SHP77 (cell line): ENCODE data around the gene CLASP1.
"Not testable (repeated sequence)": the region's sequence is repeated elsewhere in the genome, so short reads cannot be mapped to it uniquely, and the experiment has no call there.

ENCODE experiments used
- DNase-seq, 2 experiments: peaks; one replicate each; lab custom pipeline; 2025; lab: John Stamatoyannopoulos, UW

The CLASP1 gene

GRCh38 chr2:121617042-121617599 lies 32.1 kb downstream of the CLASP1 start:
- DNase-seq = no peak

DNA sequence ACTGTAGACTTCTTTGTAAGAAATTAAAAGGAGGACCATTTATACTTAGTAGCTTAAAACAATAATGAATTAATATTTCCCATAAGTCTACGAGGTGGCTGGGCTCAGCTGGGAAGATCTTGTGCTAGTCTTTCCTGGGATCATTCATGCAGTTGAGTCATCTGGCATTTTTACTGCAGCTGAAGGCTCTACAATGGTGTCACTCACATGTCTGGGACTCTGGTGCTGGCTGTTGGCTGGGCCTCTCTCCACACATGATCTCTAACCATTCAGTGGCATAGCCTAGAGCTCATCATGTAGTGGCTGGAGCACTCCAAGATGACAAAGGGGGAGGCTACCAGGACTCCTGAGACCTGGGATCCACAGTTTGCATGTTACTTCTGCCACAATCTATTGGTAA lies 35.5 kb downstream of the CLASP1 start:
- no peak for DNase-seq

GRCh38 chr2:121613152-121613551 lies 36.1 kb downstream of the CLASP1 start:
- DNase-seq = no peak

DNA sequence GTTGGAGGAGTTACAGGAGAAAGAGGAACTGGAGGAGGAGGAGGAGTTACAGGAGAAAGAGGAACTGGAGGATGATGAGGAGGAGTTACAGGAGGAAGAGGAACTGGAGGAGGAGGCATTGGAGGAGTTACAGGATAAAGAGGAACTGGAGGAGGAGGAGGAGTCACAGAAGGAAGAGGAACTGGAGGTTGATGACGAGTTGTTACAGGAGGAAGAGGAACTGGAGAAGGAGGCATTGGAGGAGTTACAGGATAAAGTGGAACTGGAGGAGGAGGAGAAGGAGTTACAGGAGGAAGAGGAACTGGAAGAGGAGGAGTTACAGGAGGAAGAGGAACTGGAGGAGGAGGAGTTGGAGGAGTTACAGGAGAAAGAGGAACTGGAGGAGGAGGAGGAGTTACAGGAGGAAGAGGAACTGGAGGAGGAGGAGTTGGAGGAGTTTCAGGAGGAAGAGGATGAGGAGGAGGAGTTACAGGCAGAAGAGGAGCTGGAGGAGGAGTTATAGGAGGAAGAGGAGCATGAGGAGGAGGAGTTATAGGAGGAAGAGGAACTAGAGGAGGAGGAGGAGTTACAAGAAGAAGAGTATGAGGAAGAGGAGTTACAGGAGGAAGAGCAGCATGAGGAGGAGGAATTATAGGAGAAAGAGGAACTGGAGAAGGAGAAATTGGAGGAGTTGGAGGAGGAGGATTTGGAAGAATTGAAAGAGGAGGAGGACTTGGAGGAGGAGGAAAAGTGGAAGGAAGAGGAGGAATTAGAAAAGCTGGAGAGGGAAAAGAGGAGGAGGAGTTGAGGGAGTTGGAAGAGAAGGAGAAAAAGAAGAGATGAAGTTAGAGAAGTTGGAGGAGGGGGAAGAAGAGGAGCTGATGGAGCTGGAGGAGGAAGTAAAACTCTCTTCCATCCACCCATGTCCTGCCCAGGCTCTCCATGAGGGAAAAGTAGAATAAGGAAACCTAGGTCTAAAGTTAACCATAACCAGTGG lies 37.2 kb downstream of the CLASP1 start:
- no peak for DNase-seq

DNA sequence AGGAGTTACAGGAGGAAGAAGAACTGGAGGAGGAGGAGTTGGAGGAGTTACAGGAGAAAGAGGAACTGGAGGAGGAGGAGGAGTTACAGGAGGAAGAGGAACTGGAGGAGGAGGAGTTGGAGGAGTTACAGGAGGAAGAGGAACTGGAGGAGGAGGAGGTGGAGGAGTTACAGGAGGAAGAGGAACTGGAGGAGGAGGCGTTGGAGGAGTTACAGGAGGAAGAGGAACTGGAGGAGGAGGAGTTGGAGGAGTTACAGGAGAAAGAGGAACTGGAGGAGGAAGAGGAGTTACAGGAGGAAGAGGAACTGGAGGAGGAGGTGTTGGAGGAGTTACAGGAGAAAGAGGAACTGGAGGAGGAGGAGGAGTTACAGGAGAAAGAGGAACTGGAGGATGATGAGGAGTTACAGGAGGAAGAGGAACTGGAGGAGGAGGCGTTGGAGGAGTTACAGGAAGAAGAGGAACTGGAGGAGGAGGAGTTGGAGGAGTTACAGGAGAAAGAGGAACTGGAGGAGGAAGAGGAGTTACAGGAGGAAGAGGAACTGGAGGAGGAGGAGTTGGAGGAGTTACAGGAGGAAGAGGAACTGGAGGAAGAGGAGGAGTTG lies 38.1 kb downstream of the CLASP1 start:
- DNase-seq = not testable (repeated sequence)

DNA sequence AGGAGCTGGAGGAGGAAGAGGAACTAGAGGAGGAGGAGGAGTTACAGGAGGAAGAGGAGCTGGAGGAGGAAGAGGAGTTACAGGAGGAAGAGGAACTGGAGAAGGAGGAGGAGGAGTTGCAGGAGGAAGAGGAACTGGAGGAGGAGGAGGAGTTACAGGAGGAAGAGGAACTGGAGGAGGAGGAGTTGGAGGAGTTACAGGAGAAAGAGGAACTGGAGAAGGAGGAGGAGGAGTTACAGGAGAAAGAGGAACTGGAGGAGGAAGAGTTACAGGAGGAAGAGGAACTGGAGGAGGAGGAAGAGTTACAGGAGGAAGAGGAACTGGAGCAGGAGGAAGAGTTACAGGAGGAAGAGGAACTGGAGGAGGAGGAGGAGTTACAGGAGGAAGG lies 38.8 kb downstream of the CLASP1 start:
- DNase-seq = not testable (repeated sequence)

- DNase-seq = no peak
These were observed 40.3 kb downstream of the CLASP1 start for GRCh38 chr2:121608967-121609366.

DNA sequence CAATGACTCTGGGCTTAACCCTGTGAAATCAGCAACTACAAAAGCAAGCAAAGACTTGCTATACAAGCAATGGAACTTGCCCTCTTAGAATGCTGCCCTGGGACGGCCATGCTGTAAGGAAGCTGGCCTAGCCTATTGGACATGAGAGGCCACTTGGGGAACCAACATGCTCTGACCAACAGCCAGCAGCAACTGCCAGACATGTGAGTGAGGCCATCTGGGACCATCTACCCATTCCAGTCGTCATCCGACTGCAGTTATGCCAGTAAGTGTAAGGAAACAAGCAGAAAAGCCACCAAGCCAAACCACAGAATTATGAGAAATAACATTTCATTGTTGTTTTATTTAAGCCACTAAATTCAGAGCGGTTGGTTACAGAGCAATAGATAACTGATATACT lies 40.9 kb downstream of the CLASP1 start:
- DNase-seq = no peak

- no peak for DNase-seq
These were observed 43.2 kb downstream of the CLASP1 start for GRCh38 chr2:121605820-121606733.

GRCh38 chr2:121603185-121603584 lies 46.1 kb downstream of the CLASP1 start:
- no peak for DNase-seq

DNA sequence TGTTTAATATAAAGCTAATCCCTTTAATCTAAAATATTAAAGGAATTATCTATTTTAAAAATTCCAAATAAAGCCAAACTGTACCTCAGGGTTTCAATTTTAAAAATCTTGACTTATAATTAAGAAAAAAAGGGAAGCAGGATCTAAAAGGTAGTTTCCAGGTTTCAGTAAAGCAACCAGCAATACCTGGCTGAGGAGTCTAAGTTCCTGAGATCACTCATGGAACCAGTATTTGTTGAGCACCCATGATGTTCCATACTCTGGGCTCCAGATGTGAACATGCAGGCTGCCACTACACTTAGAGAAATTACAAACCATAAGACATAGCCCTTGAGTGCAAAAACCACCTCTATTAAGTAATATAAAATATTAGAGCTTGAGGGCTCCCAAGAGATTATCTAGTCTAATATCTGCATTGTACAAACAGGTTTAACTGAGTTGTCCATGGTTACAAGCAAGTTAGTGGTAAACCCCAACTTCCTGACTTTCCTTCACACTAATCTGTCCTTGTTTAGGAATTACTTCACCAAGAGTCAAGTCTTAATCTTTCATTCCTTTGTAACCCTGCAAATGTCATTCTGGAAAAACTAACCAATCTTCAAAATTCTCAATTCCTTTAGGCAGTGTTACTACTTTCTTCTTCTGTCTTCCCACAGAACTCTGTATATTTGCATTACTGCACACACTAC lies 49.2 kb downstream of the CLASP1 start:
- no peak for DNase-seq

- no peak for DNase-seq
These were observed 51.2 kb downstream of the CLASP1 start for GRCh38 chr2:121598087-121598486.

DNA sequence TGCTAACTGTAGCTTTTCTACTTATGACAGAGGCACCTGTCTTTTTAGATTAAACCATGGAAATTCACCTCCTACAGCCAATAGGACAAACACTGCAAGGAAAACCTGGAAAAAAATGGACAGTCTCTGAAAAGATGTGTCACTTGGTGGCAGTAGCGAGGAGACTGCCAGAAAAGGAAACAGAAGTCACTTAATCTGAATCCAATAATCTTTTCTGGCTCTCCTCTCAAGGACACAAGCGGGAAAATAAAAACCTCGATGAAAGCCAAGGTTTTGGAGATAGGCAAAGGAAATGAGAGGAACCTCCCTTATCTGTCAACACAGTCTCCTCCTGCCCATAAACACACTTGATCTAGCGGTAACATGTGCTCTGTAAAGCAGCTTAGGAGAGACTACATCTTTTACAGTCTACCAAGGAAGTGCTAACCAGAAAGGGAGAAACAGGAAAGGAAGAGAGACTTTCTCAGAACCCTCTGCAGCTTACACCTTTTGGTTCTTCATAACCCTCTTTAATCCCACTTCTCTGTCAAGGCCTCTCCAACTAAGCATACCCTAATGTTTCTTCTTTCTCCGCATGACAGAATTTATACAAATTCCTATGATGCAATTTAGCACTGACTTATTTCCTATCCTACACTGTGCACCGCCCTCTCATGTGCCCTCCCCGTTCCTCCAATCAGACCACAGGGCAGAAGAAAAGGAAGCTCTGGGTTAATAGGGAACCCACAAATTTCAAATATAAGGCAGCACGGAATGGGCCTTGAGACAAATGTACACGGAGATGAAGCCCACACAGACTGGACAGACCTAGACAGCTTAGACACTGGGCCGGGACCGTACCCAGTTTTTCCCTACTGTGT lies 52.8 kb downstream of the CLASP1 start:
- no peak for DNase-seq

- no peak for DNase-seq
These were observed 54.0 kb downstream of the CLASP1 start for GRCh38 chr2:121595012-121595891.

DNA sequence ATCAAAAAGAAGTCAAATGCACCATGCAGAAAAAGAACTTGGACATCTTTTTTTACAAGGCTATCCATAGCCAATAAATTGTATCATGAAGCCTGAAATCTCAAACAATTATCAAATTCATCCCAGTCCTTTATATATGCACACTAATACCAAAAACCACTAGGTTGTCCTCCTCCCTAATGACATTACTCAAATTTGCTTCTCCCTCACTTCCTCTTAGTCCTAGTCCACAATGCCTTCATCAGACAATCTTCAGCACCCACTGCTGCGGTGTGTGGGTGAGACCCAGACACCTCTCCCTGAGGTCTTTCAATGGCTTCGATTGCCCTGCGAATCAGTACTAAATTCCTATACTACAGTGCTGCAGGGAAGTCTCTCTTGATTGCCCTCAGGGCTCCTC lies 58.1 kb downstream of the CLASP1 start:
- DNase-seq = no peak

DNA sequence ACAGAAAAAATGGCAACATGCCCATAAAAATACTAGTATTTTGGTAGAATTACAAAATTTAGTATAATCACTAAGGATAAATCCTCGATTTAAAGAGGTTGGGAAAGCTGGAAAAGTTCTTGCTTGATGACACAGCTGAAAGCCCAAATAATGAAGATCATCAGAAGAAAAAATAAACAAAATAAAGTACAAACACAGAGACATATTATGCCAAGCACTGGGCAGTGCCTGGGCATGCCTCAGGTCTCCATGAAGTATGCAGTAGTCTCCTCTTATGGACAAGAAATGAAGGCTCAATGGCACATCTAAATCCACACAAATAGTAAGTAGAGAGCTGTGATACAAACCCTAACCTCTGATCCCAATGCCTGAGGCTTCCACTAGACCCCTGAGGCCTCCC lies 60.9 kb downstream of the CLASP1 start:
- no peak for DNase-seq

GRCh38 chr2:121587131-121587530 lies 62.1 kb downstream of the CLASP1 start:
- DNase-seq = no peak

- DNase-seq = no peak
These were observed 64.5 kb downstream of the CLASP1 start for GRCh38 chr2:121584741-121585140.

- DNase-seq = no peak
These were observed 65.7 kb downstream of the CLASP1 start for GRCh38 chr2:121583555-121583954.
